Suppressor macrophage treated with lipopolysaccharide for 4 hours (primary cell): Measurements from ENCODE around the gene HDDC3.

ENCODE experiments used
- DNase-seq: peaks from one replicate; pipeline ENCODE4 v3.0.0-alpha.2; 2020

Gene HDDC3

GRCh38 chr15:90907838-90908507 lies 24.4 kb downstream of the HDDC3 start:
- DNase-seq, result no peak

- no peak for DNase-seq
These were observed 25.2 kb downstream of the HDDC3 start for GRCh38 chr15:90907051-90907660.

GRCh38 chr15:90906181-90906849 lies 26.0 kb downstream of the HDDC3 start:
- no peak for DNase-seq

GRCh38 chr15:90905306-90906180 lies 26.8 kb downstream of the HDDC3 start:
- DNase-seq, result no peak

- DNase-seq, result no peak
These were observed 27.6 kb downstream of the HDDC3 start for GRCh38 chr15:90904746-90905145.

GRCh38 chr15:90903733-90904536 lies 28.4 kb downstream of the HDDC3 start:
- DNase-seq, result no peak

- DNase-seq, result peak; percentile 81
These were observed 29.3 kb downstream of the HDDC3 start, which contains the start of gene MAN2A2 for GRCh38 chr15:90902840-90903732. Gene MAN2A2 (plus strand): TSS chr15:90903302. CDS start chr15:90904208, 906 bp downstream.

GRCh38 chr15:90902040-90902839 lies 30.1 kb downstream of the HDDC3 start:
- DNase-seq, result peak; percentile 89

- DNase-seq, result no peak
These were observed 30.9 kb downstream of the HDDC3 start for GRCh38 chr15:90901175-90902039.

- peak; percentile 37 for DNase-seq
These were observed 35.2 kb downstream of the HDDC3 start for GRCh38 chr15:90897131-90897655.

- DNase-seq, result peak; percentile 32
These were observed 36.7 kb downstream of the HDDC3 start for GRCh38 chr15:90895571-90896117.

- no peak for DNase-seq
These were observed 38.9 kb downstream of the HDDC3 start for GRCh38 chr15:90893175-90894090.

- DNase-seq, result no peak
These were observed 39.7 kb downstream of the HDDC3 start for GRCh38 chr15:90892498-90893174.

GRCh38 chr15:90892023-90892422 lies 40.3 kb downstream of the HDDC3 start:
- DNase-seq, result no peak

GRCh38 chr15:90891346-90891949 lies 40.9 kb downstream of the HDDC3 start:
- DNase-seq, result no peak

GRCh38 chr15:90890839-90891238 lies 41.5 kb downstream of the HDDC3 start:
- no peak for DNase-seq
